Measurements from ENCODE around the gene PSMB3.
A peak's percentile ranks its signal among the peaks of the same experiment; 100 is the strongest.

GRCh38 chr17:38746004-38746848 is 6.3 kb upstream of the PSMB3 start:
- TF ChIP-seq TAF1 (IDR thresholded peaks at IDR 0.05; ENCODE audit: borderline replicate concordance, insufficient read depth, low read length) (no peak), POLR2AphosphoS5 (IDR thresholded peaks at IDR 0.05; ENCODE audit: low read depth, low read length) (no peak), REST (IDR thresholded peaks at IDR 0.05; ENCODE audit: insufficient read depth in 1 of 2, low read depth in 2 of 2, low read length in 2 of 2) (no peak), SIN3A (IDR thresholded peaks at IDR 0.05; ENCODE audit: borderline replicate concordance, insufficient read depth, low read length) (peak; percentile 39; the same call in 1 of the 2 replicates), FOXP2 (optimal IDR thresholded peaks at IDR 0.05; ENCODE audit: borderline replicate concordance, extremely low read depth, extremely low read length, insufficient read depth) (no peak)

Data from PFSK-1 (cell line).